Measurements from ENCODE around the gene RDH14.
A peak's percentile ranks its signal among the peaks of the same experiment; 100 is the strongest.

The RDH14 gene

DNA sequence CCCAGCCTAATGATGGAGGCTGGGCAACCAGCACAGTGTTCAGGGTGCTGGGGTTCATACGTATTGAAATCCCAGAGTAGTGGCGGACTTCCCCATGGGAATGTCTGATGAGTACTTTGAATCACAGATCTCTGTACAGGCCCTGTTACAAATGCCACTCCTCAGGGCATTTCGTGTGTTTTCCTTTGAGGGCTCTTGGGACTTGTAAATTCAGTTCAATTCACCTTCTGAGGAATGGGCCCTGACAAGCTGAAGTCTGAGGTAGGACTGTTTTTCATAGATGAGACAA, 288 bp upstream of the RDH14 start:
- no peaks in the 10 kb centered on the region for H3K27me3 Mint-ChIP-seq (ENCODE audit: low read depth, poor library complexity)
- peaks cover 24% of the 10 kb centered on the region for H3K9me3 Mint-ChIP-seq
- H3K4me3 Mint-ChIP-seq, result peak overlapping the region; percentile 89
- TF ChIP-seq, protein P1, sequence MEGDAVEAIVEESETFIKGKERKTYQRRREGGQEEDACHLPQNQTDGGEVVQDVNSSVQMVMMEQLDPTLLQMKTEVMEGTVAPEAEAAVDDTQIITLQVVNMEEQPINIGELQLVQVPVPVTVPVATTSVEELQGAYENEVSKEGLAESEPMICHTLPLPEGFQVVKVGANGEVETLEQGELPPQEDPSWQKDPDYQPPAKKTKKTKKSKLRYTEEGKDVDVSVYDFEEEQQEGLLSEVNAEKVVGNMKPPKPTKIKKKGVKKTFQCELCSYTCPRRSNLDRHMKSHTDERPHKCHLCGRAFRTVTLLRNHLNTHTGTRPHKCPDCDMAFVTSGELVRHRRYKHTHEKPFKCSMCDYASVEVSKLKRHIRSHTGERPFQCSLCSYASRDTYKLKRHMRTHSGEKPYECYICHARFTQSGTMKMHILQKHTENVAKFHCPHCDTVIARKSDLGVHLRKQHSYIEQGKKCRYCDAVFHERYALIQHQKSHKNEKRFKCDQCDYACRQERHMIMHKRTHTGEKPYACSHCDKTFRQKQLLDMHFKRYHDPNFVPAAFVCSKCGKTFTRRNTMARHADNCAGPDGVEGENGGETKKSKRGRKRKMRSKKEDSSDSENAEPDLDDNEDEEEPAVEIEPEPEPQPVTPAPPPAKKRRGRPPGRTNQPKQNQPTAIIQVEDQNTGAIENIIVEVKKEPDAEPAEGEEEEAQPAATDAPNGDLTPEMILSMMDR (IDR thresholded peaks at IDR 0.05), result no peak
- DNase-seq, result no peak
- peaks cover 50% of the 10 kb centered on the region for H3K36me3 Mint-ChIP-seq (ENCODE audit: low read depth)
- peaks cover 50% of the 10 kb centered on the region for H3K4me1 Mint-ChIP-seq
- peak overlapping the region; percentile 83 for H3K27ac Mint-ChIP-seq

DNA sequence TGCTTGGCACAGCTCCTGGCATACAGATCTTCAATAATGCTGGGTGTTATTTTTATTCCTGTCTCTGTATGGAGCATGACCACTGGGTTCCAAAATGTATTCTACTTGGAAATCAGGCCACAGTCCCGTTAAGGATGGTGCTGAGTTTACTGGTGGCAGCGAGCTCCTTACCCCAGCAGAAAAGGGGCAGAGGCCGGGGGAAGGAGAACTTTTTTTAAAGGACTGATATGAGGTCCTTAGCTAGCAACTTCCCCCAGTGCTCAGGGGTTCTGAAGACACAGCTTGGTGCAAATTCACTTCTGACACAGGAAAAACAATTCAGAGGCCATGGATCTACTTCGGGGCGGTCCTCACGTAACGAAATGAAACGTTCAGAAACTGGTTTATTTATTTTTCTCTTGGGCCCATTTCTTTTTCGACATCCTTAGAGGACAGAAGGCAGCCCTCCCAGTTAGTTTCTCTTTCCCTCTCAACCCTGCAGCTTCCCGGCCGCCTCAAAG, 872 bp downstream of the RDH14 start:
- TF ChIP-seq, protein P1 (IDR thresholded peaks at IDR 0.05), result no peak
- H3K27me3 Mint-ChIP-seq (ENCODE audit: low read depth, poor library complexity), result no peaks in the 10 kb centered on the region
- H3K36me3 Mint-ChIP-seq (ENCODE audit: low read depth), result peaks cover 50% of the 10 kb centered on the region
- H3K9me3 Mint-ChIP-seq, result peaks cover 13% of the 10 kb centered on the region
- peaks cover 55% of the 10 kb centered on the region for H3K4me1 Mint-ChIP-seq
- peak; percentile 9 for DNase-seq
- peak overlapping the region; percentile 92 for H3K4me3 Mint-ChIP-seq
- peak overlapping the region; percentile 98 for H3K27ac Mint-ChIP-seq

DNA sequence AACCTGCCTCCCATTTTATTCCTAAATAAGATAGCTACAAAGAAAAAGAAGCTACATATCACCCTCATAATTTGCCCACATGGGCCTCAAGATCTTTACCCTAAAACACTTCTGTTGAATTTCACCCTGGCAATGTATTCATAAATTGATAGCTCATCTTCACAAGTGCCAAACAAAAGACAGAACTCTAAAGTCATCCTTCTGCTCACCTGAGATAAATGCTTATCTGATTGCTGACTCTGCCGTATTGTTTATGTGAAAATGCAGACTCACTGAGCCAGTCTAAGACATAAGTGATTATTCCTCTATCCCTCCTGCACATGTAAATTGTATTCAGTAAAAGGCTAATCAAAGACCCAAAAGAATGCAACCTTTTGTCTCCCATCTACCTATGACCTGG, 2.0 kb downstream of the RDH14 start:
- peaks cover 52% of the 10 kb centered on the region for H3K36me3 Mint-ChIP-seq (ENCODE audit: low read depth)
- no peaks in the 10 kb centered on the region for H3K27me3 Mint-ChIP-seq (ENCODE audit: low read depth, poor library complexity)
- H3K4me3 Mint-ChIP-seq, result peak overlapping the region; percentile 92
- no peak for DNase-seq
- H3K27ac Mint-ChIP-seq, result peak overlapping the region; percentile 98
- peaks cover 6% of the 10 kb centered on the region for H3K9me3 Mint-ChIP-seq
- TF ChIP-seq, protein P1 (IDR thresholded peaks at IDR 0.05), result no peak
- H3K4me1 Mint-ChIP-seq, result peaks cover 60% of the 10 kb centered on the region

DNA sequence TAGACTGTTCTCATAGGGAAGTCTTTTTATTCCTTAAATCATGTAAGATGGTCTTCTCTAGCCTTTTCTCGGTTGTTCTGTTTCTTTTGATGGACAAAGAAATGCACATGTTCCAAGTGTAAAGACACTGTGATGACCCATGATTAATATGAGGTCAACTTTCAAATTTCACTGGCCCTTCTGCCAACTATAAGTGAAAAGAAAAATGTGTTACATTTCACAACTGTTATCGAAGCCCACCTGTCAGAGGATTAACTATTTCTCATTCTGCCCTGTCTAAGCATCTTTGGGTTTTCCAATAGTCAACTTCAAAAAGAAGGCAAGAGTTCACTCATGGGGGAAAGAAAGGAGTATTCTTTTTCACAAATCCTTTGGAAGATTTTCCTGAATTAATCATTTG, 3.3 kb downstream of the RDH14 start:
- no peak for DNase-seq
- Mint-ChIP-seq H3K4me3 (no peak overlapping the region), H3K4me1 (peaks cover 64% of the 10 kb centered on the region), H3K9me3 (peaks cover under 1% of the 10 kb centered on the region), H3K36me3 (ENCODE audit: low read depth) (peaks cover 59% of the 10 kb centered on the region), H3K27me3 (ENCODE audit: low read depth, poor library complexity) (no peaks in the 10 kb centered on the region), H3K27ac (no peak overlapping the region)
- TF ChIP-seq, protein P1 (IDR thresholded peaks at IDR 0.05), result no peak

DNA sequence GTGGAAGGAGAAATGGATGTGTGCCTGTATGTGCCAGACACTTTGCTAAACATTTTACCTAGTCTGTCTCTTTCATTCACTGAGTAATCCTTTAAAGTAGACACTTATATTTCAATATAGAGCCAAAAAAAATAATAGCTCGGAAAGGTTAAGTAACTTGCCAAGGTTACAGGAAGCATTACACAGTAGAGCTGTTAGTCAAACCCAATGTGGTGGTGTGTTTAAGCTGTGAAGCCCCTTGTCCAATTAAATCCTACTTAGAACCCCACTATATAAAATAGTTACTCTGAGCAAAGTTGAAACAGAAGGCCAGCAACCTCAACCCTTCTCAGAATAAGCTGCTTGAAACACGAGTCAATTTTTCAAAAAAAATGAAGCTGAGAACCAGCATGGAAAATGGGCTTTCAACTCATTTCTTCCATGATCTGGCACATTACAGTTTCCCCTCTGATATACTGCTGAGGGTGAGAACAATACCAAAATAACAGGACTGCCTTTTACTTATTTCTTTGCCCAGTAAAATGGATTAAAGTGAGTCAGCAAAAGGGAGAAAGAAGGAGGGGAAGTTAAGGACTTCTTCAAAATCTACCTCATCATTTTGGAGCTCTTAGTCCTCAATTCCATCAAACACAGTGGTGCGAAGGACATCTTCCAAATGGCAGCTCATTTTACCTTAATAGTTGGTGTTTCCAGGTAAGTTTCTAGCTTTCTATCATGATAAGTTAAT, 7.9 kb downstream of the RDH14 start:
- H3K4me1 Mint-ChIP-seq, result peaks cover 27% of the 10 kb centered on the region
- peaks cover 83% of the 10 kb centered on the region for H3K36me3 Mint-ChIP-seq (ENCODE audit: low read depth)
- H3K27me3 Mint-ChIP-seq (ENCODE audit: low read depth, poor library complexity), result no peaks in the 10 kb centered on the region
- TF ChIP-seq, protein P1 (IDR thresholded peaks at IDR 0.05), result no peak
- DNase-seq, result no peak
- H3K9me3 Mint-ChIP-seq, result no peaks in the 10 kb centered on the region
- H3K27ac Mint-ChIP-seq, result no peak overlapping the region
- no peak overlapping the region for H3K4me3 Mint-ChIP-seq

DNA sequence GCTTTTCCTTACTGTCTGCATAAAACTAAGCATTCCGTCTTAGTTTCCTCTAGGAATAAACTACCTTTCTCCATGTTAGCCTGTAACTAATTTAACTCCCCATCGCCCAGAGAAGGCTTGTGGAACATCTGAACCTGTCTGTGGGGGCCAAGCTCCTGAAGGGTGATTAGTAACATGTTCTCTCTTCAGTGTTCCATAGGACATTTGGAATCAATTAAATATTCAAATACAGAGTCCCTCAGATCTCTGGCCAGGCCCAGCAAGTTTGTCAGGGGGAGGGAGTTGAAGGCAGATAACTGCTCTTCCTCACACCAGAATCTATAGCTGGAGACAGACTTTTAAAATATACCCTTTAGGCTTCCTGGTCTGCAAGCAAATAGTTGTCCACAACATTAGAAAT, 8.8 kb downstream of the RDH14 start:
- Mint-ChIP-seq H3K27me3 (ENCODE audit: low read depth, poor library complexity) (no peaks in the 10 kb centered on the region), H3K36me3 (ENCODE audit: low read depth) (peaks cover 74% of the 10 kb centered on the region), H3K27ac (peak overlapping the region; percentile 46), H3K9me3 (no peaks in the 10 kb centered on the region), H3K4me3 (no peak overlapping the region), H3K4me1 (peaks cover 28% of the 10 kb centered on the region)
- no peak for DNase-seq
- TF ChIP-seq, protein P1 (IDR thresholded peaks at IDR 0.05), result no peak
